ENCODE measurements around the gene CYBB. TPM values are rescaled to one million over a fixed set of nuclear protein-coding genes. Genes with fewer than 3 reads are reported as not detected.

Gene CYBB
- total RNA-seq, 1 experiment from 2014 or later, result 0.23 TPM

GRCh38 chrX:37812110-37812509 is 32.3 kb downstream of the CYBB start:
- Histone ChIP-seq H3K27me3 (ENCODE audit: control insufficient read depth, insufficient read depth, low read length) (no peaks in the 10 kb centered on the region), H3K36me3 (ENCODE audit: control insufficient read depth, insufficient read depth, low read length) (no peaks in the 10 kb centered on the region), H3K9me3 (ENCODE audit: control insufficient read depth, insufficient read depth, low read depth, low read length) (no peaks in the 10 kb centered on the region), H3K4me1 (ENCODE audit: control insufficient read depth, insufficient read depth, low read length) (no peaks in the 10 kb centered on the region), H3K4me3 (ENCODE audit: low read depth in 2 of 2, low read length in 2 of 2) (no peak overlapping the region), H3K27ac (ENCODE audit: low read length) (no peak overlapping the region)
- intact Hi-C loops (cut with micrococcal nuclease; ENCODE audit: unreplicated experiment), result no loop called here
- DNase-seq (ENCODE audit: low read depth, low spot score) (no peak), ATAC-seq (no peak)
- ChIA-PET POLR2A (no interaction called here), CTCF (no interaction called here)
- in situ Hi-C loops (cut with HindIII; ENCODE audit: low pct_unique_long_range_greater_than_20kb, low sequenced_read_pairs), result no loop called here
- no TSS peak for BruUV-seq (replicated peaks)
- no peak for TF ChIP-seq CTCF (IDR thresholded peaks at IDR 0.05)
- TF ChIP-seq POLR2AphosphoS5 (IDR thresholded peaks at IDR 0.05; ENCODE audit: low read depth, low read length), result no peak
- TF ChIP-seq TCF7L2 (IDR thresholded peaks at IDR 0.05; ENCODE audit: low read depth, low read length), result no peak
- no peak for TF ChIP-seq SIN3A (IDR thresholded peaks at IDR 0.05; ENCODE audit: borderline replicate concordance, insufficient read depth, low read depth, low read length)
- no peak for TF ChIP-seq REST (IDR thresholded peaks at IDR 0.05; ENCODE audit: insufficient read depth in 1 of 2, low read depth in 2 of 2, low read length in 1 of 2)

DNA sequence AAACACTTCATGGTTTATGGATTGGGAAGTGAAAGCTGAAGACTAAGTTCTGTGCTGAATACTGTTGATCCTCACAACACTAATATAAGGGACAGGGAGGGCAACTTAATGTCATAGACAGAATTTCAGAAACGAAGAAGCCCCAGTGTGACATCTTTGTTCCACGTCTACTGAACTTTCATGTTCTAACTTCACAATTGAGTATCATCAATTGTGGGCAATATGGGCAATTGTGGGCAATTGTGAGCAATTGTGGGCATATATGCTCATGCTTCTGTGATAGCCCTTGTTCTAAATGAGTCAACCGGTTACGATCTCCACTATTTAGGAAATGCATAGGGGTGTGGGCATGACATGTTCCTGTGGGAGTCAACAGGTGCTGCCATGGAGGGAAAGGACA is 33.7 kb downstream of the CYBB start:
- no peak overlapping the region for H3K4me3 ChIP-seq (ENCODE audit: low read depth in 2 of 2, low read length in 2 of 2)
- CTCF ChIA-PET, result no interaction called here
- in situ Hi-C loops (cut with HindIII; ENCODE audit: low pct_unique_long_range_greater_than_20kb, low sequenced_read_pairs), result no loop called here

More for the DNA sequence above, 33.7 kb downstream of the CYBB start:
- ATAC-seq (no peak), DNase-seq (ENCODE audit: low read depth, low spot score) (no peak)
- H3K9me3 ChIP-seq (ENCODE audit: control insufficient read depth, insufficient read depth, low read depth, low read length), result no peaks in the 10 kb centered on the region
- POLR2A ChIA-PET, result no interaction called here
- BruUV-seq (replicated peaks), result no TSS peak
- no peak for TF ChIP-seq REST (IDR thresholded peaks at IDR 0.05; ENCODE audit: insufficient read depth in 1 of 2, low read depth in 2 of 2, low read length in 1 of 2)
- TF ChIP-seq CTCF (IDR thresholded peaks at IDR 0.05), result no peak
- TF ChIP-seq TCF7L2 (IDR thresholded peaks at IDR 0.05; ENCODE audit: low read depth, low read length), result no peak
- TF ChIP-seq SIN3A (IDR thresholded peaks at IDR 0.05; ENCODE audit: borderline replicate concordance, insufficient read depth, low read depth, low read length), result no peak
- TF ChIP-seq POLR2AphosphoS5 (IDR thresholded peaks at IDR 0.05; ENCODE audit: low read depth, low read length), result no peak
- H3K4me1 ChIP-seq (ENCODE audit: control insufficient read depth, insufficient read depth, low read length), result no peaks in the 10 kb centered on the region
- H3K36me3 ChIP-seq (ENCODE audit: control insufficient read depth, insufficient read depth, low read length), result no peaks in the 10 kb centered on the region
- H3K27ac ChIP-seq (ENCODE audit: low read length), result no peak overlapping the region
- H3K27me3 ChIP-seq (ENCODE audit: control insufficient read depth, insufficient read depth, low read length), result no peaks in the 10 kb centered on the region
- intact Hi-C loops (cut with micrococcal nuclease; ENCODE audit: unreplicated experiment), result no loop called here

Measured in Panc1 (cell line).